ENCODE results near the gene FRMD1. TPM values are rescaled to one million over a fixed set of nuclear protein-coding genes. Genes with fewer than 3 reads are reported as not detected.
A peak's percentile ranks its signal among the peaks of the same experiment; 100 is the strongest.

FRMD1 gene
- total and polyA plus RNA-seq, 7 donors: 0.01 to 2.9 (median 0.25) TPM

- H3K9me3 ChIP-seq: peaks cover 14% of the 10 kb centered on the region
- H3K36me3 ChIP-seq (ENCODE audit: insufficient read depth in 1 of 2, low read depth in 1 of 2): no peaks in the 10 kb centered on the region
- ATAC-seq (no peak), DNase-seq (no peak)
- no peak overlapping the region for H3K4me3 ChIP-seq
- no peak overlapping the region for H3K27ac ChIP-seq
- WGBS, 3 donors: 91 to 97% (median 95%) methylated on average over 13 of the region's 13 CpGs
- no peak for TF ChIP-seq CTCF (IDR thresholded peaks at IDR 0.05)
- intact Hi-C loops (cut with DNase I): no loop called here
- peaks cover 0 to 37% (median 4%) of the 10 kb centered on the region in 3 donors for H3K27me3 ChIP-seq (ENCODE audit: insufficient read depth in 3 of 3, low read length in 2 of 3)
- H3K4me1 ChIP-seq: peaks cover 11% of the 10 kb centered on the region
These were observed 40.4 kb downstream of the FRMD1 start for GRCh38 chr6:168038576-168039140.

- H3K36me3 ChIP-seq (ENCODE audit: insufficient read depth in 1 of 2, low read depth in 1 of 2): no peaks in the 10 kb centered on the region
- WGBS, 3 donors: 77 to 87% (median 80%) methylated on average over 5 of the region's 5 CpGs
- H3K4me3 ChIP-seq: no peak overlapping the region
- H3K27me3 ChIP-seq (ENCODE audit: insufficient read depth in 3 of 3, low read length in 2 of 3): peaks cover 0 to 37% (median 4%) of the 10 kb centered on the region in 3 donors
- DNase-seq: no peak
- TF ChIP-seq CTCF (IDR thresholded peaks at IDR 0.05): no peak
- no peak for ATAC-seq
- intact Hi-C loops (cut with DNase I): no loop called here
- H3K4me1 ChIP-seq: peaks cover 11% of the 10 kb centered on the region
- H3K9me3 ChIP-seq: peaks cover 14% of the 10 kb centered on the region
- peak overlapping the region; percentile 69 for H3K27ac ChIP-seq
These were observed 41.2 kb downstream of the FRMD1 start for GRCh38 chr6:168037856-168038255.

- Histone ChIP-seq H3K27me3 (ENCODE audit: insufficient read depth in 3 of 3, low read length in 2 of 3) (peaks cover 0 to 37% (median 4%) of the 10 kb centered on the region in 3 donors), H3K27ac (peak overlapping the region; percentile 69), H3K36me3 (ENCODE audit: insufficient read depth in 1 of 2, low read depth in 1 of 2) (no peaks in the 10 kb centered on the region), H3K9me3 (peaks cover 14% of the 10 kb centered on the region), H3K4me1 (peaks cover 11% of the 10 kb centered on the region), H3K4me3 (no peak overlapping the region)
- intact Hi-C loops (cut with DNase I): no loop called here
- peak in 1 of 4 donors; percentile 43 for ATAC-seq
- TF ChIP-seq CTCF (IDR thresholded peaks at IDR 0.05): no peak
- DNase-seq: no peak
- WGBS, 3 donors: 48 to 58% (median 57%) methylated on average over 6 of the region's 6 CpGs
These were observed 41.8 kb downstream of the FRMD1 start for GRCh38 chr6:168037242-168037641.

GRCh38 chr6:168035661-168036545 is 43.1 kb downstream of the FRMD1 start:
- DNase-seq (no peak), ATAC-seq (peak; percentile 32 to 65 (median 40))
- TF ChIP-seq CTCF (IDR thresholded peaks at IDR 0.05): no peak
- H3K4me3 ChIP-seq: peak overlapping the region; percentile 56
- peak overlapping the region; percentile 69 for H3K27ac ChIP-seq
- 8 to 26% (median 12%) methylated on average over 29 of the region's 29 CpGs for WGBS, 3 donors
- peaks cover 0 to 37% (median 4%) of the 10 kb centered on the region in 3 donors for H3K27me3 ChIP-seq (ENCODE audit: insufficient read depth in 3 of 3, low read length in 2 of 3)
- peaks cover 11% of the 10 kb centered on the region for H3K4me1 ChIP-seq
- no peaks in the 10 kb centered on the region for H3K36me3 ChIP-seq (ENCODE audit: insufficient read depth in 1 of 2, low read depth in 1 of 2)
- intact Hi-C loops (cut with DNase I): no loop called here
- peaks cover 14% of the 10 kb centered on the region for H3K9me3 ChIP-seq

Data from psoas muscle (tissue), 8 donors.